Measurements from ENCODE around the gene EMC7.

DNA sequence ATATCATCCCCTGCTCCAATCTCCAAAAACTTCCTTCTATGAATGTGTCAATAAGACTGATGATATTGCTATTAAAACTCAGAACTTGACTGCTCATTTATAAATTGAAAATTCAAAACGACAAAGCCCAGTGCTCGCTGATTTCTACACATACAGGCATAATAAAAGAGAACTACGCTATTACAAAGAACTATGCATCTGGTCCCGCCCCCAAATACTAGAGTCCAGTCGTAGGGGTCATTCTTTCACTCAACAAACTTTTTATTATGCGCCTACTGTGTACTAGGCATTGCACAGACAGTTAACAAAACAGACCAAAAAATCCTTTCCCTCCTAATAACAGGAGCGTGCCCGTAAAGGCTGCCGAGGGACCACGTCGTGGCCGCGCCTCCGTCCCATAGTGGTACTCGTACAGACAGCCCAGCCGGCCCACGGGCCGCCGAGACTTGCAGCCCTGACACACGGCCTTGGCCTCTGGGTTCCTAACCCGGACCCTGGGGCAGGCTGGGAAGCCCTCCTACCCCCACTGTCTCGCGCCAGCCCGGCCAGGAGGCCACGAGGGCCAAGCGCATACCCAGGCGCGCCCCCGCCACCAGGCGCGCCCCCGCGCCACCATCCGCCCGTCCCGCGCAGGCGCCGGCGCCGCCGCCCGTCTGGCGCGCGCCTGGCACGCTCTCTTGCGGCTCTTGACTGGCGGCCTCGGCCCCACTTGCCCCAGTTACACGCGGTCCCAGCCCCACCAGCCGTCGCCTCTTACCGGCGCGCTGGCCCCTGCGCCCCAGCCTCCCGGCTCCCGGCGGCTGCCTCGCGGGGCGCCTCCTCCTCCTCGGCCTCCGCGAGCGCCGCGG, 63.4 kb downstream of the EMC7 start:
- TF ChIP-seq ELF4 (IDR thresholded peaks at IDR 0.05) (no peak), BHLHE40 (IDR thresholded peaks at IDR 0.05; ENCODE audit: borderline replicate concordance) (no peak), SP1 (IDR thresholded peaks at IDR 0.05) (no peak), HDGF (IDR thresholded peaks at IDR 0.05; ENCODE audit: borderline replicate concordance) (no peak), FOXM1 (IDR thresholded peaks at IDR 0.05; ENCODE audit: borderline replicate concordance) (no peak), CTBP1 (IDR thresholded peaks at IDR 0.05; ENCODE audit: borderline replicate concordance) (no peak), FOXA1 (IDR thresholded peaks at IDR 0.05) (no peak), FOXK2 (IDR thresholded peaks at IDR 0.05) (no peak), NFRKB (IDR thresholded peaks at IDR 0.05) (no peak), SUZ12 (IDR thresholded peaks at IDR 0.05) (no peak)
